Femur (tissue), 1 donor: Measurements from ENCODE around the gene GOLGA8M.
"Not testable (repeated sequence)": the region's sequence is repeated elsewhere in the genome, so short reads cannot be mapped to it uniquely, and the experiment has no call there.

Experiments
- DNase-seq: peaks from one replicate; pipeline ENCODE4 v3.0.0-alpha.2; 2017

GOLGA8M gene, protein sequence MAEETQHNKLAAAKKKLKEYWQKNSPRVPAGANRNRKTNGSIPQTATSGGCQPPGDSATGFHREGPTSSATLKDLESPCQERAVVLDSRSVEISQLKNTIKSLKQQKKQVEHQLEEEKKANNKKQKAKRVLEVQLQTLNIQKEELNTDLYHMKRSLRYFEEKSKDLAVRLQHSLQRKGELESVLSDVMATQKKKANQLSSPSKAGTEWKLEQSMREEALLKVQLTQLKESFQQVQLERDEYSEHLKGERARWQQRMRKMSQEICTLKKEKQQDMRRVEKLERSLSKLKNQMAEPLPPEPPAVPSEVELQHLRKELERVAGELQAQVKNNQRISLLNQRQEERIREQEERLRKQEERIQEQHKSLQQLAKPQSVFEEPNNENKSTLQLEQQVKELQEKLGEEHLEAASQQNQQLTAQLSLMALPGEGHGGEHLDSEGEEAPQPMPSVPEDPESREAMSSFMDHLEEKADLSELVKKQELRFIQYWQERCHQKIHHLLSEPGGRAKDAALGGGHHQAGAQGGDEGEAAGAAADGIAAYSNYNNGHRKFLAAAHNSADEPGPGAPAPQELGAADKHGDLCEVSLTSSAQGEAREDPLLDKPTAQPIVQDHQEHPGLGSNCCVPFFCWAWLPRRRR

GRCh38 chr15:28712270-28712669 is at the start of gene GOLGA8M:
TSS of gene GOLGA8M (minus strand) at chr15:28712421. CDS start at chr15:28712323, 98 bp downstream.
- not testable (repeated sequence) for DNase-seq

DNA sequence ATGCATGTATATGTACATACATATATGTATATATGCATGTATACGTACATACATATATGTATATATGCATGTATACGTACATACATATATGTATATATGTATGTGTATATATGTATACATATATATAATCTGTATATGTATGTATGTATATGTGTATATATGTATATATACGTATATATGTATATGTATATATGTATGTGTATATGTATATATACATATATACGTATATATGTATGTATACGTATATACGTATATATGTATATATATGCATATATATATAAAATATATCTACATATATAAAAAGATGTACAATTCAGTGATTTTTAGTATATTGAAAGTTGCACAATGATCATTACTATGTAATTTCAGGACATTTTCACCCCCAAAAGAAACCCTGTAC is 30.7 kb upstream of the GOLGA8M start:
- not testable (repeated sequence) for DNase-seq

DNA sequence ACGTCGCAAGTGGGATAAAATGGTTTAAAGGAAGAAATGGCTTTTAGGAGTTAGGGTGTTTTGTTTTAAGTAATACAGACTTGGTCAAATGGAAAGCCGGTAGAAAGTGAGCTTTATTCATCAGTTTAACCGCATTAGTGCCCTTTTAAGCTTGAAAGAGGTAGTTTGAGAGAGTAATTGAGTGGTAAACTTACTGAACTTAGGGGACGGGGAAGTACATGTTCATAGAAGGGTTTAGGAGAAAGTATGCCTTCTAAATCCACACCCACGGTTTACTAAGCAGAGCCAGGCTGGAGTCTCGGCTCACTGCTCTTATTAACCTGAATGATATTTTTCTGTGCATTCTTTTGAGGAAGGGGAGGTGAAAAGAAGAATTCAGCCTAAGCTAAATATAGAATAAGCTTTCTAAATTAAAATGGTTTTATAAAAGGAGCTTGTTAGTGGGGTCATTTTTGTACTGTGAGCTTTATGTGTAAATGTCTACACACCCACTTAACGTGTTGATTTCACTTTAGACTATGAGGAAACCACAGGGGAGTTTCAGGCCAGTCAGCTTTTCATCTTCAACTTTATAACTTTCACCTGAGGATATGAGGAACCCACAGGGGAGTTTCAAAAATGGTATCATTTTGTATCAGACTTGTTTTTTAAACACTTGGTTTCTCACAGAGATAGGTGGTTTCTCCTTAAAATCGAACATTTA is 26.5 kb upstream of the GOLGA8M start:
- DNase-seq: not testable (repeated sequence)

- DNase-seq: not testable (repeated sequence)
These were observed 26.0 kb upstream of the GOLGA8M start for GRCh38 chr15:28738200-28738561.

- DNase-seq: peak; percentile 31
These were observed 25.4 kb upstream of the GOLGA8M start for GRCh38 chr15:28737521-28738199.

DNA sequence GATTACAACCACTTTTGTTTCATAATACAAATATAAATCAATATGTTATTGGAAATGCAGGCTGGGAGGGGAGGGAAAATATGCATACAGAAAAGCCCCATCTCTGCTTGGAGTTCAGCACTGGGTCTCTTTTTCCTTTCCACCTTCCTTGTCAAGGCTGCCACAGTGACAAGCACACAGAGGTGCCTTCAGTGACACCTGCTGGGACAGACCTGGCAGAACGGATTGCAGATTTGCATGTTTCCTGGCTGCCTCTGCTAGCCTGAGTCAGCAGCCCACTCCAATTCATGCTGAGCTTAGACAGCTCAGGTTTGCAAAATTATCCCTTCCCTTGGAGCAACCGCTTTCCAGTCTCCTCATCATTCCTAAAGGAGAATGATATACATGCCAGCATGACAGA is 15.8 kb upstream of the GOLGA8M start:
- DNase-seq: not testable (repeated sequence)

DNA sequence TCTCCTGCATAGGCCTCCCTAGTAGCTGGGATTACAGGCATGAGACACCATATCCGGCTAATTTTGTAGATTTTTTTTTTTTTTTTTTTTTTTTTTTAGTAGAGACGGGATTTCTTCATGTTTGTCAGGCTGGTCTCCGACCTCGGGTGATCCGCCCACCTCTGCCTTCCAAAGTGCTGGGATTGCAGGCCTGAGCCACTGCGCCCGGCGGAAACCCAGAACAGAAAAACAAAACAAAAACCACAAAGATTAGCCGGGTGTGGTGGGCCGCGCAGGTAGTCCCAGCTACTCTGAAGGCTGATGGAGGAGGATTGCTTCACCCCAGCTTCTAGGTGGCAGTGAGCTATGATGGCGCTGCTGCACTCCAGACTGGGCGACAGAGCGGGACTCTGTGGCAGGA is 14.8 kb upstream of the GOLGA8M start:
- DNase-seq: not testable (repeated sequence)

- no peak for DNase-seq
These were observed 13.9 kb upstream of the GOLGA8M start for GRCh38 chr15:28726102-28726501.

DNA sequence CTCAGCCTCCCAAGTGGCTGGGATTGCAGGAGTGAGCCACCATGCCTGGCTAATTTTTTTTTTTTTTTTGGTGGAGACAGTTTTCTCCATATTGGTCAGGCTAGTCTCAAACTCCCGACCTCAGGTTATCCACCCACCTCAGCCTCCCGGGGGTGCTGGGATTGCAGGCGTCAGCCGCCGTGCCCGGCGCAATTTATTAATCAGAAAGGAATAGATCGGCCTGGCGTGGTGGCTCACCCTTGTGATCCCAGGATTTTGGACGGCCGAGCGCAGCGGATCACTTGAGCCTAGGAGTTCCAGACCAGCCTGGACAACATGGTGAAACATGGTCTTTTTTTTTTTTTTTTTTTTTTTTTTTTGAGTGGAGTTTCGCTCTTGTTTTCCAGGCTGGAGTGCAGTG is 13.3 kb upstream of the GOLGA8M start:
- no peak for DNase-seq

DNA sequence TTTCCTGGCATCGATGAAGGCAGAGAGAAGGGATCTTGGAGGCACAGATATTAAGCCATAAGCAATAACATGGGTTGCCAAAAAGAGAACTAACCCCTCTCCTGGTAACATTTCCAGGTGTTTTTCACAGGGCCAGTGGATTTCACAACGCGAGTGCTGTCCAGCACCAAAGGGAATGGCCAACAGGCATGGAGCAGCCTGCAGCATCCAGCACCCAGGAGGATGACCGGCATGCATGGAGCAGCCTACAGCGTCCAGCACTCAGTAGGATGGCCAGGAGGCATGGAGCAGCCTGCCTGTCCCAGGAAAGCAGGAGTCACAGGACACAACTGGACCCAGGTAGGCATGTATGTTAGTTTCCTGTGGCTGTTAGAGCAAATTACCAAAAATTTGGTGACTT is 11.8 kb upstream of the GOLGA8M start:
- DNase-seq: not testable (repeated sequence)

GRCh38 chr15:28719626-28720025 is 7.4 kb upstream of the GOLGA8M start:
- not testable (repeated sequence) for DNase-seq

- DNase-seq: not testable (repeated sequence)
These were observed 6.4 kb upstream of the GOLGA8M start for GRCh38 chr15:28718576-28718975.

GRCh38 chr15:28714176-28714575 is 2.0 kb upstream of the GOLGA8M start:
- DNase-seq: not testable (repeated sequence)

GRCh38 chr15:28703927-28704326 is 8.3 kb downstream of the GOLGA8M start:
- DNase-seq: not testable (repeated sequence)

DNA sequence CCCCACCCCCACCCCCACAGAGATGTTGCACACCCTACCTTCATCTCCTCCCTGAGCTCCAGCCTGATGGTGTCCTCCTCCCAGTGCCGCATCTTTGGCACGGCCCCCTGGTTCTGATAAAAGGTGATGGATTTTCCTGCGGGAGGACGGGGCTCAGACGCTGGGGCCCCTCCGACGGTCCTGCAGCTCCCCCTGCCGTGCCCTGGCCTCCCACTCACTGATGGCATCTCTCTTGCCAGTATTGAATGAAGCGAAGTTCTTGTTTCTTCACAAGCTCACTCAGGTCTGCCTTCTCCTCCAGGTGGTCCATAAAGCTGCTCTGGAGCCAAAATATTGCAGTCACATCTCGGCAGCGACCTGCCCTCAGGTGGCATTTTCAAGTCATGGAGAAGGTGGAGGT is 9.8 kb downstream of the GOLGA8M start:
- DNase-seq: not testable (repeated sequence)

DNA sequence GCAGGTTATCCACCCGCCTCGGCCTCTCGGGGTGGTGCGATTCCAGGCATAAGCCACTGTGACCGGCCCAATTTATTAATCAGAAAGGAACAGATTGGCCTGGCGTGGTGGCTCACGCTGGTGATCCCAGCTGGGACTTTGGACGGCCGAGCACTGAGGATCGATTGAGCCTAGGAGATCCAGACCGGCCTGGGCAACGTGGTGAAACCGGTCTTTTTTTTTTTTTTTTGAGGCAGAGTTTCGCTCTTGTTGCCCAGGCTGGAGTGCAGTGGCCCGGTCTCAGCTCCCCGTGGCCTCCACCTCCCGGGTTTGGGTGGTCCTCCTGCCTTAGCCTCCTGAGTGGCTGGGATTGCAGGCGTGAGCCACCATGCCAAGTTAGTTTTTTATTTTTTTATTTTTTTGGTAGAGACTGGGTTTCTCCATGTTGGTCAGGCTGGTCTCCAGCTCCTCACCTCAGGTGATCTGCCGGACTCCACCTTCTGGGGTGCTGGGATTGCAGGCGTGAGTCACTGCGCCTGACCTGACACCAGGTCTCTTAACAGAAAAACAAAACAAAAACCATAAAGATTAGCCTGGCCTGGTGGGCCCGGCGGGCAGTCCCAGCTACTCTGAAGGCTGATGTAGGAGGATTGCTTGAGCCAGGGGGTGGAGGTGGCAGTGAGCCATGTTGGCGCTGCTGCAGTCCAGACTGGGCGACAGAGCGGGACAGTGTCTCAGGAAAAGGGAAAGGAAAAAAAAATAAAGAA is 18.0 kb downstream of the GOLGA8M start:
- not testable (repeated sequence) for DNase-seq

- DNase-seq: not testable (repeated sequence)
These were observed 19.2 kb downstream of the GOLGA8M start for GRCh38 chr15:28693021-28693420.

GRCh38 chr15:28673533-28673932 is 38.7 kb downstream of the GOLGA8M start:
- not testable (repeated sequence) for DNase-seq

GRCh38 chr15:28672122-28672521 is 40.1 kb downstream of the GOLGA8M start:
- not testable (repeated sequence) for DNase-seq

DNA sequence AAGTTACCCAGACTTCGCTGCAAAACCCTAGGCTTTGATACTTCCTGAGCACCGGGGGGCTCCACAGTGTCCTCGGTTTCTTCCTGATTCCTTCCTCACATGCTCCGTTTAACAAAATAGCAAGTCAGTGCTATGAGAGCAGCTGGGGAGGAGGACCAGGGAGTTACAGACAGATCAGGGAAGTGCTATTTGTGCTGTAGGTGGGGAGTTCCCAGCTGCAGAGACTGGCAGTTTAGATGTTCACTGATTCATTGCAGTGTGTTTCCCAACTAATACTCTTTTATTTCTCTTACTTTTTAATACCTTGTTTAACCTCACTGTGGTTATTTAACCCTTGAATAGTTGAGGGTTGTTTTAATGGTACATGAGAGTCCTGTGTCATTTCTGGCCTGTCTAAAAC is 45.8 kb downstream of the GOLGA8M start:
- DNase-seq: not testable (repeated sequence)

- not testable (repeated sequence) for DNase-seq
These were observed 47.6 kb downstream of the GOLGA8M start for GRCh38 chr15:28664575-28664974.

- DNase-seq: not testable (repeated sequence)
These were observed 48.5 kb downstream of the GOLGA8M start for GRCh38 chr15:28663717-28664116.
